Measurements from ENCODE around the gene LOC101059915. TPM values are rescaled to one million over a fixed set of nuclear protein-coding genes. Genes with fewer than 3 reads are reported as not detected.

LOC101059915 gene

Other genes starting within 250 kb of the LOC101059915 start
- 100 to 1,000 TPM in 1 of 4 donors, 10 to 100 TPM in 3; 72.2 to 139 (median 90.6) TPM for gene OGT, start 134.4 kb upstream of the LOC101059915 start, total RNA-seq
- gene GCNA, start 89.1 kb upstream of the LOC101059915 start, total RNA-seq: 1 to 10 TPM in 2 of 4 donors, under 1 TPM in 2; 0.67 to 3.8 (median 0.98) TPM
- gene CXCR3, start 49.0 kb upstream of the LOC101059915 start, total RNA-seq: not detected
- not detected for gene CXorf49, start 50.7 kb downstream of the LOC101059915 start, total RNA-seq
- gene CXorf49B, start 95.8 kb downstream of the LOC101059915 start, total RNA-seq: not detected
- 1 to 10 TPM; 1.9 to 8.8 (median 2.4) TPM for gene NHSL2, start 243.3 kb downstream of the LOC101059915 start, total RNA-seq